ENCODE results near the gene LHX1. TPM values are rescaled to one million over a fixed set of nuclear protein-coding genes. Genes with fewer than 3 reads are reported as not detected.

Gene LHX1
- total RNA-seq, 4 donors from 2014 or later, result 2.8 TPM; not detected in 3

GRCh38 chr17:36931697-36932382, 5.4 kb upstream of the LHX1 start:
- Histone ChIP-seq H3K9me3 (no peaks in the 10 kb centered on the region), H3K4me1 (peaks cover 0 to 19% of the 10 kb centered on the region in 2 donors), H3K27ac (no peak overlapping the region), H3K36me3 (no peaks in the 10 kb centered on the region), H3K4me3 (no peak overlapping the region), H3K27me3 (peaks cover 48 to 84% of the 10 kb centered on the region in 2 donors)
- intact Hi-C loops (cut with DNase I; ENCODE audit: low total_unique reads), result no loop called here
- no peak for DNase-seq
- TF ChIP-seq CTCF (IDR thresholded peaks at IDR 0.05) (no peak), POLR2A (IDR thresholded peaks at IDR 0.05) (no peak)

DNA sequence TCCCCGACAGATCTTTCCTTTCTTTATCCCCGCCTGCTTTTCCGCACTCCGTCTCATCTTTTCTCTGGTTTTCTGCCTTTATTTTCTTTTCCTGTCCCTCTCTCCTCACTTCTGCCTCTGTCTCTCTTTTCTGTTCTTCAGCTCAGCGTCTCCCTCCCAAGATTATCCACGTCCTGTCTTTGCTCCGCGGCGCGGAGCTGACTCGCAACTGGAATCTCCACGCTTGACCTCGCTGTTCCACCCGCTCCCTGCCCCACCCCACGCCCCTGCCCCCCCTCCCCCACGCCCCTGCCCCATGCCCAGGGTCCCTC, 4.9 kb upstream of the LHX1 start:
- peaks cover 0 to 21% of the 10 kb centered on the region in 2 donors for H3K4me1 ChIP-seq
- H3K36me3 ChIP-seq, result no peaks in the 10 kb centered on the region
- H3K9me3 ChIP-seq, result no peaks in the 10 kb centered on the region
- intact Hi-C loops (cut with DNase I; ENCODE audit: low total_unique reads), result no loop called here
- H3K27me3 ChIP-seq, result peaks cover 53 to 85% of the 10 kb centered on the region in 2 donors
- H3K4me3 ChIP-seq, result no peak overlapping the region
- no peak for DNase-seq
- no peak for TF ChIP-seq POLR2A (IDR thresholded peaks at IDR 0.05)
- TF ChIP-seq CTCF (IDR thresholded peaks at IDR 0.05), result no peak
- no peak overlapping the region for H3K27ac ChIP-seq

DNA sequence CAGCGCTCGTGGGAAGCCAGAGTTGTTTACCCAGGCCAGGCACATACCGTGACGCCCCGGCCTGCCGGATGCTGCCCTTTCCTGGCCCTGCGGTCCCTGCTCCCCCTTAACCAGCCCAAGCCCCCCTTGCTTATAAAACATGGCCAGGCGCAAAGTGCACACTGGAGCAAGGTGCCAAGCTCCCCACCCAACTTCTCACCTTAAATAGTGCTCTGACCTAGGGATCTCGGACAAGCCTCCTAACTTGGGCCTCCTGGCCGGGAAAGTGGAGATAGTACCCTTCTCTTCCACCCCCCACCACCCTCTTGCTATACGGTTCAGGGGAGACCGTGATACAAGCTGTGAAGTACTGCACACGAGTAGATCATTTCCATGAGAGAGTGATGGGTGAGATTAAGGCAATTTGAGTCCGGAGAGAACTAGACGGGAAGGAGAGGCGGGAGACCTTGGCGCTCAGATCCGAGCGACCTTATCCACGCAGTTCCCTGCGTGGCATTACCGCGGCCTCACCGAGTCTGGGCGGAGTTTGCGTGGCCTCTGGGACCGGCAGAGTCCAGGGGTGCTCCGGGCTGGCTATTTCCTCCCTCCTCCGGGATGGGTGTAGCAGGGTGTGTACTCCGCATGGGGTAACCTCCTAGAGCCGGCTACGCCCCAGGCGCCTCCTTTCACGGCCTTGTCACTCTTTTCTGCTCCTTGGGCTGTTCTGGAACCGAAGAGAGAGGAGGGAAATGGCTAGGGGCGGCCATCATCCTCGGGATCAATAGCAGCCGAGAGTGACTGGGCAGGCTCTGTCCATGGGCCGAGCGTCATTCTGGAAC, 4.4 kb upstream of the LHX1 start:
- Histone ChIP-seq H3K4me3 (no peak overlapping the region), H3K27ac (no peak overlapping the region), H3K36me3 (no peaks in the 10 kb centered on the region), H3K4me1 (peaks cover 0 to 21% of the 10 kb centered on the region in 2 donors), H3K9me3 (no peaks in the 10 kb centered on the region), H3K27me3 (peaks cover 58 to 86% of the 10 kb centered on the region in 2 donors)
- DNase-seq, result no peak
- no peak for TF ChIP-seq POLR2A (IDR thresholded peaks at IDR 0.05)
- TF ChIP-seq CTCF (IDR thresholded peaks at IDR 0.05), result no peak
- intact Hi-C loops (cut with DNase I; ENCODE audit: low total_unique reads), result no loop called here

DNA sequence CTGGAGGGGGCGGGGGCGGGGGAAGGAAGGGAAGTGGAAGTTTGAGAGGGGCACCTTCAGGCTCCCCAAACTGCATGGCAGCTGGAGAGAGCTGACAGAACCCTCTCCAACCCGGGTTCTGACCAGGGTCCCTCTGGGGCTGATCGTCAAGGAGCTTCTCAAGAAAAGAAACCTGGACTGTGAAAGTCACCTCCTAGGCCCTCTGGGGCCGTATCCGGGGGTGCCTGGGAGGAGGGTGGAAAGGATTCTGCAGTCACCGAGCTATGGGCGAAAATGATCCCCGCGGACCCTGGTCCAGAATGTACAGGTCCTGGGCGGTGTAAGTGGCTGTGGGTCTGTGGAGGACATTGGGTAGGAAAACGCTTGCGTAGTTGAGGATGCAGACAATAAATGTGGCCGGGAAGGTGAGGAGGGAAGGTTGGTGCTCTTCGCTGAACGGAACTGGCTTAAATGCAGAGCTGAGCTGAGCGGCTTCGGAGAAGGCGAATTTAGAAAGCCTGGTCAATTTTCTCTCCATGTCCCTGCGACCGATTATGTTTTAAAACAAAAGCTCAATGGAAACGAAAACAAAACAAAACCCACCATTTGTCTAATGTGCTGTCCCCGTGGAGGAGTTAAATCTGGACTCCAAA, 3.6 kb upstream of the LHX1 start:
- intact Hi-C loops (cut with DNase I; ENCODE audit: low total_unique reads), result no loop called here
- no peak for TF ChIP-seq POLR2A (IDR thresholded peaks at IDR 0.05)
- no peak for TF ChIP-seq CTCF (IDR thresholded peaks at IDR 0.05)
- Histone ChIP-seq H3K4me3 (no peak overlapping the region), H3K27ac (no peak overlapping the region), H3K27me3 (peaks cover 66 to 94% of the 10 kb centered on the region in 2 donors), H3K36me3 (no peaks in the 10 kb centered on the region), H3K4me1 (peaks cover 0 to 21% of the 10 kb centered on the region in 2 donors), H3K9me3 (no peaks in the 10 kb centered on the region)
- DNase-seq, result no peak
